ENCODE measurements around the gene NEO1.

The NEO1 gene, protein sequence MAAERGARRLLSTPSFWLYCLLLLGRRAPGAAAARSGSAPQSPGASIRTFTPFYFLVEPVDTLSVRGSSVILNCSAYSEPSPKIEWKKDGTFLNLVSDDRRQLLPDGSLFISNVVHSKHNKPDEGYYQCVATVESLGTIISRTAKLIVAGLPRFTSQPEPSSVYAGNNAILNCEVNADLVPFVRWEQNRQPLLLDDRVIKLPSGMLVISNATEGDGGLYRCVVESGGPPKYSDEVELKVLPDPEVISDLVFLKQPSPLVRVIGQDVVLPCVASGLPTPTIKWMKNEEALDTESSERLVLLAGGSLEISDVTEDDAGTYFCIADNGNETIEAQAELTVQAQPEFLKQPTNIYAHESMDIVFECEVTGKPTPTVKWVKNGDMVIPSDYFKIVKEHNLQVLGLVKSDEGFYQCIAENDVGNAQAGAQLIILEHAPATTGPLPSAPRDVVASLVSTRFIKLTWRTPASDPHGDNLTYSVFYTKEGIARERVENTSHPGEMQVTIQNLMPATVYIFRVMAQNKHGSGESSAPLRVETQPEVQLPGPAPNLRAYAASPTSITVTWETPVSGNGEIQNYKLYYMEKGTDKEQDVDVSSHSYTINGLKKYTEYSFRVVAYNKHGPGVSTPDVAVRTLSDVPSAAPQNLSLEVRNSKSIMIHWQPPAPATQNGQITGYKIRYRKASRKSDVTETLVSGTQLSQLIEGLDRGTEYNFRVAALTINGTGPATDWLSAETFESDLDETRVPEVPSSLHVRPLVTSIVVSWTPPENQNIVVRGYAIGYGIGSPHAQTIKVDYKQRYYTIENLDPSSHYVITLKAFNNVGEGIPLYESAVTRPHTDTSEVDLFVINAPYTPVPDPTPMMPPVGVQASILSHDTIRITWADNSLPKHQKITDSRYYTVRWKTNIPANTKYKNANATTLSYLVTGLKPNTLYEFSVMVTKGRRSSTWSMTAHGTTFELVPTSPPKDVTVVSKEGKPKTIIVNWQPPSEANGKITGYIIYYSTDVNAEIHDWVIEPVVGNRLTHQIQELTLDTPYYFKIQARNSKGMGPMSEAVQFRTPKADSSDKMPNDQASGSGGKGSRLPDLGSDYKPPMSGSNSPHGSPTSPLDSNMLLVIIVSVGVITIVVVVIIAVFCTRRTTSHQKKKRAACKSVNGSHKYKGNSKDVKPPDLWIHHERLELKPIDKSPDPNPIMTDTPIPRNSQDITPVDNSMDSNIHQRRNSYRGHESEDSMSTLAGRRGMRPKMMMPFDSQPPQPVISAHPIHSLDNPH (N-terminal part only)

DNA sequence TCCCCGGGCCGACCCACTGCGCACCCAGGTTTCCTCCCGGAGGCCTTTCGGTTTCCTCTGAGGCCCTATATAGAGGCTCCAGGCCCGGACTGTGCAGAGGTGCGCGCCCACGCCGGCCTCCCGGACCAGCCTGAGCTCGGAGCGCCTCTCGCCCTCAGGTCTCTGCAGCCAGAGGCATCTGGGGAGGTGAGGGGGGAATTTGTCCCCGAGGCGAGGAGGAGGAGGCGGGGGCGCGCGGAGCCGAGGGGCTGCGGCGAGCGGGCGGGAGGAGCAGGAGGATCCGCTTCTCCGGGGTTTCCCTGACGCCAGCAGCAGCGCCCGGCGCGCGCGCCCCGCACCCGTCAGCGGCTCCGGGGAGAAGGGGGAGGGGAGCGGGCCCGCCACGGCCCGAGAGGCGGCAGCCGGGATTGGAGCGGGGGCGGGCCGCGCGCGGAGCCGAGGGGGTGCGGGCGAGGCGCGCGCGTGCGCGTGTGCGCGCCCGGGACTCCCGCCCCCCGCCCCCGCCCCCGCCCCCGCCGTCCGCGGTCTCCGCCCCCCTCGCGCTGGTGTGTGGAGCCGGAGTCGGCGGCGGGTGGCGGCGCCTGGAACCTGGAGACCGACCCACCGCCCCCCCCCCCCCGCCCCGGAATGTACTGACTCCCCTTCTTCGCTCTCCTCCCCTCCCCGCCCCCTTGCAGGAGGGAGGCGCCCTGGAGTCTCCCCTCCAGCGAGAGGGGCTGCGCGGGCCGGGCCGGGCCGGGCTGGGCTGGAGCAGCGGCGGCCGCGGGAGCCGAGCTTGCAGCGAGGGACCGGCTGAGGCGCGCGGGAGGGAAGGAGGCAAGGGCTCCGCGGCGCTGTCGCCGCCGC, at the start of gene NEO1:
Gene NEO1, plus strand, starts transcription at position 657 of the 846 bp plus-strand sequence. CDS start 213 bp downstream, outside the sequence.
- DNase-seq: peak; percentile 18

DNA sequence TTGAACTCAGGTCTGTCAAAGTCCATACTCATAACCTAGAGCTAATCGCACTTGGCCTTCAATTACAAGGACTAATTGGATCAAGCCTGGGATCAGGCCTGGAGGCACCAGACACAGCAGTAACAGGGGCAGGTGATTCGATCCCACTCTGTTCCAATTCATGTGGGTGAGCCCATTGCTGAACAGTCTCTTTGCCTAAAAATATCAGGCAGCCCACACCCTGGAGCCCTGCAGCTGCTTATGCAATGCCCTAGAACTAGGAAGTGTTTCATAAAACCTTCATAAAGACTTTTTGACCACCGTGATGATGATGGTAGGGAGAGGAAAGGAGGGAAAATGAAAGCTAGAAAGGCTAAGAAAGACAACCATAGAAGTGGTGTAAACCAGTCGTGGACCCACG, 47.8 kb upstream of the NEO1 start:
- no peak for DNase-seq

DNA sequence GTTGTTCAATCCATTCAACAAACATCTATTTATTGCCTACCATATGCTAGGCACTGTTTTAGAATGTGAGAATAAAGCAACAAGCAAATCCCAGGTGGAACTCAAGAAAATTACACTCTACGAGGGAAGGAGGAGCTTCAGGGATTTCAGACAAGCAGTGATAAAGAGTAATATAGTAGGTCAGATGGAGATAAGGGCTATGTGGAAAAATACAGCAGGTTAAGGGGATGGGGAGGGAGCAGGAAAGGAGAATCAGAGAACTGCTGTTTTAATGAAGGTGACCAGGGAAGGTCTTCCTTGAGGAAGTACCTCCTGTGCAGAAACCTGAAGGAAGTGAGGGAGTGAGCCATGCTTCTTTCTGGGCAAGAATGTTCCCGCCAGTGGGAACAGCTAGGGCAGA, 47.2 kb upstream of the NEO1 start:
- no peak for DNase-seq

DNA sequence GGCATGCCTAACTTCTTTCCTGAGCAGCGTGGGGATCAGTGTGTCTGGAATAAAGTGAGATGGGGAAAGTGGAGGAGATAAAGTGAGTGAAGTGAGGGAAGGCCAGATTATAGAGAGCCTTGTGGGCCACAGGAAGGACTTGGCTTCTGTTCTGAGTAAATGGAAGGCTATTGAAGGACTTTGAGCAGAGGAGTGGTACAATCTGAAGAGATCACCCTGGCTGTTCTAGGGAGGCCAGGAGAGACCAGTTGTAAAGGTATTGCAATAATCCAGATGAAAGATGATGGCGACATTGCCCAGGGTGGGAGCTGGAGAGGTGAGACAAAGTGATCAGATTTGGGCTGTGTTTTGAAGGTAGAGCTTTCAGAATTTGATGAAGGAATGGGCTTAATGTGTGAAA, 46.8 kb upstream of the NEO1 start:
- no peak for DNase-seq

DNA sequence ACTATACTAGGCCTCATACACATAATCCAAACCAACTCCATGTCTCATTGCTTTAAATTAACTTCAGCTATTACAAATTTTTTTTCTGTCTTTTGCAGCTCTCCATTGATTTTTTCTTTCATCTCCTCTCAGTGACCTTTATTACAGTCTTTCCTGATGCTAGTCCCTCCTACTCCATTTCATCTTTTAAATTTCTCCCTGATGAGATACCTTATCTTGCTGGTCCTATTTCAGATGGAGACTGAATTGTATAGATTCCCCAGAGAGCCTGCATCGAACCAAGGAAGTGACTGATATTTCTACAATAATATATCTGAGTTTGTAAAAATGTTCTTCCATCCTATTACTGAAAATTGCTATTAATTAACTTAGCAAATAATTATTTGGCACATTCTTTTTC, 45.7 kb upstream of the NEO1 start:
- DNase-seq: no peak

DNA sequence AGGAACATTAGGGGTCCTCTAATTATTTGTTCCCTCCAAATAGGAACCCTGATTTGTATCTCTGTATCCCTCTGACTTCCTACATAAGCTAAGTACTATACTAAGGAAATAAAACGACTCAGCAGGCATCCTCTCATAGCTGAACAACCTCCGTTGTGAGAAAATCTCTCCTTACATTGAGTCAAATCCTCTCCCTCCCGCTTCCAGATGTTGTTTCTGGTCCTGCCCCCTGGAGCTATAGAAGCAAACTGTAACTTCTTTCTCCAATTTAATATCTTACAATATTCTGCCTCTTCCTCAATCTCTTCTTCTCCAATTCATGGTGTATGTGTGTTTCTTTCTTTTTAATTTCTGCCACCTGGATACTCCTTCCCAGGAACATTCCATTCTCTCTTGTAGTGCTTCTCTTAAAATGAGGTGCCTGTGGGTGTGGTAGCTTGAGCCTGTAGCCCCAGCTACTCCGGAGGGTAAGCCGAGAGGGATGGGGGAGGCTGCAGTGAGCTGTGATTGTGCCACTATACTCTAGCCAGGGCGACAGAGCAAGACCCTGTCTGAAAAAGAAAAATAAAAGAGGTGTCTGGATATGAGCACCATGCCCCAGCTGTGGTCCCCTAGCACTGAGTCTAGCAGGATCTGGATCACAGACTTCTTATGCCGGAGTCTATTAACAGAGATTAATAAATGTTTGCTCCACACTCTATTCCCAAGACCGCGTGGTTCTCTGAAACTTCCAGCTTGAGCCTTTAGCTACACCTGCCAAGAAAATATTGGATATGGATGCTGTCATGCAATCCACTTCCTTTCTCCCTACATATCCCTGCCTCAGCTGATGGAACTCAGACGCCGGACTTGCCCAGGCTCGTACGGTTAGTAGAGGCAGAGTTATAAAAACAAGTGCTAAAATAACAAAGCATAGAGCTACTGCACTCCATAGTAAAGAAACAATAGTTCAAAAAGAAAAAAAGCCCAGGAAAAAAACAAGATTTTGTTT, 42.9 kb upstream of the NEO1 start:
- DNase-seq: no peak

DNA sequence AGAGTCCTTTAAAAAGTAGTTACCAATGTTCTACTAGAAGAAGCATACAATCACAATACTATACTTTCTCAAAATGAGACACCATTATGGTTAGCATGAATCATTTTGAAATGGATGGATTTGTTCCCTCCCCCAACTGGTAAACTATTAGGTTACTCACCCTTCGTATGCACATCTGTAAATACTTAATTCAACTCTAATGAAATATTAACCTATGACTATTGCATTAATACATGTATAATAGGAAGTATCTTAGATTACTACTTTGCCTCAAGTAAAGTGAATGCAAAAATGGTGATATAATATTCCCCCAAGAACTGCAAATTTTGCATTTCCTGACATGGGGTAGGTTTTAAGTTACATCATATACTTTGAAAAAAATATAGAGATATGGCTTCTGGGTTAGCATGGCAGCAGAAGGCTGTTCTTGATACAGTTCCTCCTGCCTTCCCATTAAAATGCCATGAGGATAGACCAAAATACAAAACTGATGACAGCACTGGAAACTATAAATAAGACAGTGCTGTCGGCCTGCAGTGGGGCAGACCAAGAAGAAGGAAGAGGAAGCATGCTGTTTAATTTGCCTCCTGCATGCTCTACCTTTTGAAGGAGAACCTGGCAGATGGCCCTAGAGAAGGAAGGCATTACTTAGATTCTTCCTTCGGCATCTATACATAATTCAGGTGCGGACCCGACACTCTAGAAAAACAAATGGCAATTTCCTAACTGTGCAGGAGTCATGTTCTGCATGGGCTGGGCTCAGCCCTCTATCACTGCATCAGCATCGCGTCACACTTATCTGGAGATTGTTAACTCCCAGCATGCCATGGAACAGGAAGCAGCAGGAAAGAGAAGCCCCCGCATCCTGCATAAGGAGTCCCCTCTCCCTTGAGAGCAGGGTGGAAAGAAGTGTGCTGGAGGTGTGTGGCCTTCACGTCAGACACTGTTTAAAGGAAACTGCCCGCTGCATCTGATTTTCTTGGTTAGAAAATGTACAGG, 41.8 kb upstream of the NEO1 start:
- DNase-seq: no peak

DNA sequence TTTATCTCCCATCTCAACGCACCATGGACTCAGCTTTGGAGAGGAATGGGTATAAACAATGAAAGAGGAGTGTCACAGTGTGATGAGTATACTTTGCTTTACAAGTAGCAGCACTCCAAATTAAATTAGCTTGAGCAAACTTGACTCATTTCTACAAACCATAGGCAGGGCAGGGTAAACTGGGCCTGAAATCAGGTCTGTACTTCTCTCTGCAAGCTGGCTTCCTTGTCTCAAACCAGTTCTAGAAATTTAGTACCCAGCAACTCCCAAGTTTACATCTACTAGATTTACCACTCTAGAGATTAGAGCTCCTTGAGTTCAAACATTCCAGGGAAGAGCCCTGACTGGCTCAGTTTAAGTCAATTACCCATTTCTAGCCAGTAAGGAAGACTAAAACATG, 37.4 kb upstream of the NEO1 start:
- DNase-seq: no peak

DNA sequence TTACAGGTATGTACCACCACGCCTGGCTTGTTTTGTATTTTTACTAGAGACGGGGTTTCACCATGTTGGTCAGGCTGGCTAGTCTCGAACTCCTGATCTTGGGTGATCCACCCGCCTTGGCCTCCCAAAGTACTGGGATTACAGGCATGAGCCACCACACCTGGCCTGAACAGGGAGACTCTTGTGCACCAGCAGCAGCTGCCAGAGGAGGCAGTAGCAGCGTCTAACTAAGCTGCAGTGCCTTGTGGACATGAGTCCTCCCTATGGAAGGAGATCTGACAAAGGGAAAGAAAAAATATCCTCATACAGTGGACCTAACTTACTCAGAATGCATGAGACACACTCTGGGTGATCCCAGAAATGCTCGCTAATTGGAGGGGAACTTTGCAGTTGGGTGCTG, 36.8 kb upstream of the NEO1 start:
- DNase-seq: no peak

DNA sequence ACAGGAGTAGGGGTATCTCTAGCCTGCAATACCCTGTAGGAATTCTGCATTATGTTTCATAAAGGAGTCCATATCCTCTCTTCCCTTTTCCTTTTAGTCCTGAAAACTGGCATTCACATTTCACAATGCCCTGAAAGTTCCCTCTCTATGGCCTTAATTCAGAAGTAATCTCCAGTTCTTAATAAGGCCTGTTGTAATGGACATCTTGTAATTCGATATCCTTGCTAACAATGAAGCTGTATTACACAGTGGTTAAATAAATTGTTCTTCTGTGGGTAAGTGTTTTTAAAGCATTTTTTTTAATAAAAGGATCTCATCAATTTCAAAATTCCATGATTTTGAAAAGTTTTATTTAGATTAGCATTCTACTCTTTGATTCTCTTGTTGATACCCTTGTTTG, 34.3 kb upstream of the NEO1 start:
- DNase-seq: no peak

DNA sequence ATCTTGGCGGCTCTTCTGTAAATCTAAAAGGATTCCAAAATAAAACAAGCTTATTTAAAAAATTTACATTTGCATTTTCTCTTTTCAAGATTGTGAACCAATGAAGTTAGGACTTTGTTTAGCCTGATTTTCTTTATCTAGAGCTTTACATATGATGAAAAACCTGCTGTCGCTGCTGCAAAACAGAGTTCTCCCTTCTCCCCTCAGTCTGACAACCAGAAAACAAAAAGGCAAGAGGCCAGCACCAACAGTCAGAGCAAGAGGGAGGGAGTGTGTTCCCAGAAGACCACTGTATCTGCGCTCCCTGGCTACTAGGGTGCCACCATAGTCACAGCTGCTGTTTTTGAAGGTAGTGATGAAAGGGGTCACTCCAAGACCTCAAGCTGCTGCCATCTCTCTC, 33.1 kb upstream of the NEO1 start:
- DNase-seq: no peak

DNA sequence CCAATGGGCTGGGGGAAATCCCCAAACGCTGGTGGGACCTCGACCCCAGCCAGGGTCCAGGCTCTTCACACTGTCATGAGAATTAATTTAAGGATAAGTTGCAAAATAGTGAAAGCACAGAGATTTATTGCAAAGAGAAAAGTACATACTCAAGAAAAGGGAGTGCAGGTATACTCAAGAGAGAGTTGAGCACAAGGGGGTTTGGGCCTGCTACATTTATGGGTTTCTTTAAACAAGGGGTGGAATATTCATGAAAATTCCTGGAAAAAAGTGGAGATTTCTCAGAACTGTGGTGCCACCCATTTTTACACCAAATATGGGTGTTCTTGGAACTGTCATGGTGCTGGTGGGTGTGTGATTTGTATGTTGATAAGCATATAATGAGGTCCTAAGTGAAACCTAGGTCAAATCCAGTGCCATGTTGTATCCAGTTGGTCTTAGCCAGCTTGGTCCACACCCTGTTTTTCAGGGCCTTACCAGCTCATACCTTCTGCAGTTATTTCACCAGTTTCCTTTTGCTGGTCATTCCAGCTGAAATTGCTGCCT, 32.6 kb upstream of the NEO1 start:
- no peak for DNase-seq

DNA sequence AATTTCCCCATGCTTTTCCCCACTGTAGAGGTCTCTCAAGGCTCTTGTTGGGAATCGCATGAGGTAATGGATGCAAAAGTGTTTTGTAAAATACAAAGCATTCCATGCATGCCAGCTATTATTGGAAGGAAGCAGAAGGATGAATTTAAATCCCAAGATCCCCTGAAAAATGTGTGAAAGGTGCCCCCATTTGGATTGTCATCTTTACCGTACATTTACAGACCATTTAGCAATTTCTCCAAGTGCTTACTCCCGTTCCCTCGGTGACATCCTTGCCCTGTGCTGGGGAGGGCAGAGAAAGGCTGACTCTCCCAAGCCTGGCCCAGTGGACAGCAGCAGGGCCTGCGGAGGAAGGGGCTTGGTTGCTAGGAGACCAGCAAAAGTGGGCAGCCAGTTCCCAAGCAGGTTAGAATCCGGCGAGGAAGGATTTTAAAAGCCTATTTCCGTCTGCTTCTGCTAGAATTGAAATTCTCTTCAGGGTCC, 31.1 kb upstream of the NEO1 start:
- no peak for DNase-seq

DNA sequence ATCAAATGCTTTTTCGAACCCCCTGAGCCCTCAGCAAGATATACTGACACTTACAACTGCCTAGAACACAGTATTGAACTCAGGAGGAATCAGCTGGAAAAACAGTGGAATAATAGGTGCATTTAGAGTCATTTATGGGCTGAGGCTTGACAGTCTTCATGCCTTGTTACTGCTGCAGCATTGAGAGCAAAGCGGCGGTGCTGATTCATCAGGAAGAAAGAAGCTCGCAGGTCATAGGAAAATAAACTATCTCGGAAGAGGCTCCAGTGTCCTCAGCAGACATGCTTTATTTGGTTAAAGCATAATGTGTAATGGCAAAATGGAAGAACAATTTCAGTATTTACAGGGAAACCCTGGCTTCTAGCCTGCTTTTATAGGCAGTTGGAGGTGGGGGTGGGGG, 30.1 kb upstream of the NEO1 start:
- DNase-seq: no peak

DNA sequence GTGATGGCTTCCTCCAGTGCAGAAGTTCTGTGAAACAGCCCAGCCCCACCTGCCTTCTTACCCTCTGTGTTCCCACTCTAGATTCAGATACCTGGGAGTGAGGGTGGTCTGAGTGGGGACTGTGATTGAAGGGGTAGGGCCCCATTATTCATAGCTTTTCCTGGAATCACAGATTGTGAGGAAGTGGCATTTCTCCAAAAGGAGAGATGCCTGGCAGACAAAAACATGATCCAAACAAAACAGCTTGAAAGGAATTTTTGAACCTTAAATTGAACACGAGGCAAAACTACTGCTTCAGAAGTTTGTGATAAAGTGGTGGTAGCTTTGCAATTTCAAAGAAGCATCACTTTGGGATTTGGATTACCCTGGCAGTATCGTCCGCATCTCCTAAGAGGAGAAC, 29.2 kb upstream of the NEO1 start:
- DNase-seq: no peak

DNA sequence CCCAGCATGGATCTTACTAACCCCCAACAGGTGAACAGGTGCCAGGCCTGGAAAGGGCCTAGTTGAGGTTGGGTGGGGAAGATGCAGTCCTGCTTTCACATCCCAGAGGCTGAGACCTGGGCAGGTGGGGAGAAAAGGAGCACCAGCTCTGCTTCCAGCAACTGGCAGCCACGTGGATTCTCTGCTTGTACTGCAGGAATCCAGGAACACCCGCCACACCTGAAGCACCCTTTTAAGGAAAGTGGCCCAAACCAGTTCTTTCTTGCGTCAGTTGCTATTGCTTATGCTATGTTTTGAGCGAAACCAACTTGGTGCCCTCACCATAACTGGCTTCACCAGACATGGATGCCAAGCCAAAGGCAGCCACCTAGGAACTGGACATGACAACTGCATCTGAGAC, 28.1 kb upstream of the NEO1 start:
- DNase-seq: no peak

DNA sequence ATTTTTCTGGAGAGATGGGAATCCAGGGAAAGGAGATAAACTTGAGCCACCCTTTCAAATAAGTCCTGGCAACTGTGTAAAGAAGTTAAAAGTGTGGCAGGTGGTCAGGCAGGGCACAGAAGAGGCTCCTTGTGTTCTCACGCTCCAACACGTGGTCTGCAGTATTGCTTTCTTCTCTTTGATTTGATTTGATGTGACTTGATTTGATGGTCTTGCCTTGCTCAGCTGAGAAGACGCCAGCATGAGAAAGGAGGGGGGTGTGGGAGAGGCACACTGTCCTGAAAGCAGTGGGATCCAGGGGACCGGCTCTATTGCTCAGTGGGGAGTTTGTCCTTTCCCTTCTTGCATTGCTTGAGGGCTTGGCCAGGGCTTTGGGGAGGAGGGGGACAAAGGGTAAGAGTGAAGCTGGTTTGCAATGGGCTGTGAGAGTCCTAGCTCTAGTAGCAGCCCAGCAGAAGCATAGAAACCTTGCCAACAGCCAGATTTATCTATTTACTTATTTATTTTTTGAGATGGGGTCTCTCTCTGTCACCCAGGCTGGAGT, 25.7 kb upstream of the NEO1 start:
- DNase-seq: no peak

DNA sequence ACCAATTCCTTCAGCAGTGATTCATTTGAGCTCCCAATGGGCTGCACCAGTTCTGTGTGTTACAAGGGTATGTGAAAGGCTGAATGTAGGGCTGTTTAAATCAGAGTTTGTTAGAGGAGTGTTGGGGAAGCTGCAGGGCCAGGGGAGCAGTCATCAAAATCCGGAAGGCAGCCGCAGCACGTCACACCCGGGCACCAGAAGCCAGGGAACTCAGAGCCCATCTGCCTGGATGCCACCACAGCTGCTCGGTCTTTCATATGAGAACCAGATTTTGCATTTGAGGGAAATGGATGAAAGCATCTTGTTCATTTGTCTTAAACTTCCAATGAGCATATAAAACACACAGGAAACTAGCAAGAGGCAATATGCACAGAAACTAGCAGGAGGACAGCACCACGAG, 24.2 kb upstream of the NEO1 start:
- DNase-seq: no peak
